Measurements from ENCODE around the gene AK9.

GRCh38 chr6:109715616-109716015 is 24.6 kb upstream of the AK9 start:
- no peak for TF ChIP-seq LEF1 (IDR thresholded peaks at IDR 0.05; ENCODE audit: borderline replicate concordance)
- no peak for TF ChIP-seq HDGF (IDR thresholded peaks at IDR 0.05; ENCODE audit: borderline replicate concordance)
- TF ChIP-seq TARDBP (IDR thresholded peaks at IDR 0.05), result no peak
- no peak for TF ChIP-seq ARNT (IDR thresholded peaks at IDR 0.05)
- no peak for TF ChIP-seq SUZ12 (IDR thresholded peaks at IDR 0.05)
- TF ChIP-seq FOXM1 (IDR thresholded peaks at IDR 0.05; ENCODE audit: borderline replicate concordance), result no peak
- no peak for TF ChIP-seq NFRKB (IDR thresholded peaks at IDR 0.05)
- no peak for TF ChIP-seq FOXK2 (IDR thresholded peaks at IDR 0.05)
- no peak for TF ChIP-seq SP1 (IDR thresholded peaks at IDR 0.05)
- no peak for TF ChIP-seq ZNF384 (IDR thresholded peaks at IDR 0.05)
- TF ChIP-seq PKNOX1 (IDR thresholded peaks at IDR 0.05), result no peak
